Cerebellar cortex (tissue), 1 donor: Measurements from ENCODE around the gene NTM.

Experiments used
- DNase-seq: peaks from one replicate; pipeline ENCODE4 v3.0.0-alpha.2; 2015; ENCODE audit warnings: low spot score

Gene NTM

GRCh38 chr11:131499199-131499598 is 128.8 kb downstream of the NTM start:
- DNase-seq = no peak

- no peak for DNase-seq
Measured at GRCh38 chr11:131503017-131503416, 132.6 kb downstream of the NTM start.

GRCh38 chr11:131504199-131504949 is 134.0 kb downstream of the NTM start:
- peak; percentile 21 for DNase-seq

- no peak for DNase-seq
Measured at GRCh38 chr11:131506348-131506747, 135.9 kb downstream of the NTM start.

- no peak for DNase-seq
Measured at GRCh38 chr11:131510662-131511061, 140.2 kb downstream of the NTM start.

- peak; percentile 28 for DNase-seq
Measured at GRCh38 chr11:131511794-131512193, 141.4 kb downstream of the NTM start.

- no peak for DNase-seq
Measured at GRCh38 chr11:131512228-131512627, 141.8 kb downstream of the NTM start.

- DNase-seq = no peak
Measured at GRCh38 chr11:131514062-131514461, 143.6 kb downstream of the NTM start.

GRCh38 chr11:131518305-131518838 is 148.0 kb downstream of the NTM start:
- no peak for DNase-seq

GRCh38 chr11:131522851-131523250 is 152.4 kb downstream of the NTM start:
- no peak for DNase-seq

GRCh38 chr11:131530407-131530806 is 160.0 kb downstream of the NTM start:
- no peak for DNase-seq

GRCh38 chr11:131533149-131533548 is 162.7 kb downstream of the NTM start:
- no peak for DNase-seq

- DNase-seq = no peak
Measured at GRCh38 chr11:131533998-131534397, 163.6 kb downstream of the NTM start.

GRCh38 chr11:131534611-131535010 is 164.2 kb downstream of the NTM start:
- no peak for DNase-seq

GRCh38 chr11:131536159-131536558 is 165.7 kb downstream of the NTM start:
- no peak for DNase-seq

GRCh38 chr11:131537196-131537595 is 166.8 kb downstream of the NTM start:
- no peak for DNase-seq

GRCh38 chr11:131537748-131538147 is 167.3 kb downstream of the NTM start:
- no peak for DNase-seq

- no peak for DNase-seq
Measured at GRCh38 chr11:131538322-131538721, 167.9 kb downstream of the NTM start.

GRCh38 chr11:131540676-131541075 is 170.3 kb downstream of the NTM start:
- no peak for DNase-seq

- DNase-seq = no peak
Measured at GRCh38 chr11:131543389-131544025, 173.1 kb downstream of the NTM start.

- DNase-seq = peak; percentile 25
Measured at GRCh38 chr11:131544591-131544990, 174.2 kb downstream of the NTM start.

GRCh38 chr11:131546218-131546895 is 175.9 kb downstream of the NTM start:
- DNase-seq = no peak

- no peak for DNase-seq
Measured at GRCh38 chr11:131549099-131549498, 178.7 kb downstream of the NTM start.
